Measurements from ENCODE around the gene TRMT10C.
A peak's percentile ranks its signal among the peaks of the same experiment; 100 is the strongest.
"Not testable (repeated sequence)": the region's sequence is repeated elsewhere in the genome, so short reads cannot be mapped to it uniquely, and the experiment has no call there.

The TRMT10C gene

DNA sequence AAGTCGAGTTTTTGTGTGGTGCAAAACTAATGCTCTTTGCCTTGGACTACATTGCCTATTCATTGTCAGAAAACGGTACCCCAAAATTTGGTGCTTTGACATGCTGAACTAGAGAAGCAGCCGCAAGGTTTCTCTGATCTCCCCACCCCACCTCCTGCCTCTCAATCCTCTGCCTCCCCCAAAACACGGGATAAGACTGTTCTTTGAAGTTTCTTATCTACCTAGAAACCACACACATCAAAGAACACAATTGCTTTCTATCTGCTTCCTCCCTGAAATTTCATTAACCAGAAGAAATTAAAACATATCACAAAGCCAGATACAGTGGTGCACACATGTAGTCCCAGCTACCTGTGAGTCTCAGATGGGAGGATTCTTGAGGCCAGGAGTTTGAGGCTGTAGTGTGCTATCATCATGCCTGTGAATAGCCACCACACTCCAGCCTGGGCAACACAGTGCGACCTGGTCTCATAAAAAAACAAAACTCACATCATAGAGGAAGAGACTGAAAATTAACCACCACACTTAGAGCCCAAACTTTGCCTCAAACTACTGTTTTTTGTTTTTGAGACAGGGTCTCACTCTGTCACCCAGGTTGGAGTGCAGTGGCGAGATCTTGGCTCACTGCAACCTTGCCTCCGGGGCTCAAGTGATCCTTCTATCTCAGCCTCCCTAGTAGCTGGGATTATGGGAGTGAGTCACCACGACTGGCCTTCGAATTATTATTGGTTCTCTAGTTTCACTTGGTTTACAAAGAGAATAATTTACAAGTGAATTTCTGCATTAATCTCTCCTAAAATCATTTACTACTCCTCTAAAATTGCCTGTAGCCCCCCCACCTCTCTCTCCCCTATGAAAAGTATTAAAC, 9.6 kb downstream of the TRMT10C start:
- H3K9me3 ChIP-seq = no peaks in the 10 kb centered on the region
- H3K27me3 ChIP-seq (ENCODE audit: low read depth) = no peaks in the 10 kb centered on the region
- peak in 1 of 2 experiments; percentile 31 for DNase-seq (ENCODE audit: low spot score in 2 of 2)
- H3K36me3 ChIP-seq (replicated peaks) = peaks cover 6% of the 10 kb centered on the region
- H3K4me3 ChIP-seq = no peak overlapping the region
- peaks cover 18% of the 10 kb centered on the region for H3K4me1 ChIP-seq
- in situ Hi-C loops (cut with MboI; ENCODE audit: low sequenced_read_pairs) = no loop called here

DNA sequence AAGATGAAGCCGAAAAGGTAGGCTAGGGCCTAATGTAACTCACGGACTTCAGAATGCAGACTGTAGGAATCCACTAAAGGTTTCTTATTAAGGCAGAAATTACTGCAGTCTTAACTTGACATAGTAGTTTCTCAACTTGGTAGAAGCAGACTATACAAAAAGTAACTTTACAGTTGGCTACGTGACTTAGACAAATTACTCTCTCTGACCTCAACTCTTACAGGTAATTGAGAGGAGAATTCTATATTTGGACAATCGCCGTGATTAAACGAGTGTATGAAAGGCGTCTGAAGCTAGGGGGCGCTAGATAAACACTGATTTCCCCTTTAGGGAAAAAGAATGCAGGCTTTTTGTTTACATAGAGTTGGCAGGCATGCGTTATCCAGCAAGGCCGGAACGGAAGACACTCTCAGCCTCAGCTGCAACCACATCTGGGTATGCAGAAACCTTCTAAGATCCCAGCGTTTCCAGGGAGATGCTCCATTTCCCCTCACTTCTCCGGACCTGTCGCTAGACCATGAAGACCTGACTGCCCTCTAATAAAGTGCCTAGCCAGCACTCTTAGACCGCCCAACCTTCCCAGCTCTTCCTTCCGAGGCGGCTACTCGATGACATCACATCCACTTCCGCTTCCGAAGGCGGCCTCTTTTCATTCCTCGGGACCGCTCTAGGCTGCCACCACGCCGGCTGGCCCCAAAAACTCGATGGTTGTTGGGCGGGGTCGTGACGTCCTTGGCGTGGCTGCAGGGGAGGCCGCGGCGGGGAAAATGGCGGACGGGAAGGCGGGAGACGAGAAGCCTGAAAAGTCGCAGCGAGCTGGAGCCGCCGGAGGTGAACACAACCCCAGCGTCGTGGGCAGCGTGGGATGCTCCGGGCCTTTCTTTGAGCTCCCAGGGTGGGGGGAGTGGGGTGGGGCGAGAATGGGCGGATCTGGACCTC, 12.1 kb downstream of the TRMT10C start, which contains the start of gene PCNP:
PCNP (plus strand) TSS at position 732 of the 939 bp plus-strand sequence; CDS start at position 768, 36 bp downstream.
- H3K4me1 ChIP-seq = peaks cover 25% of the 10 kb centered on the region
- H3K4me3 ChIP-seq = peak within 1 kb of the TSS; percentile 91
- peak; percentile 96 to 99 for DNase-seq (ENCODE audit: low spot score in 2 of 2)
- H3K27me3 ChIP-seq (ENCODE audit: low read depth) = no peaks in the 10 kb centered on the region
- in situ Hi-C loops (cut with MboI; ENCODE audit: low sequenced_read_pairs) = no loop called here
- H3K36me3 ChIP-seq (replicated peaks) = peaks cover 9% of the 10 kb centered on the region
- H3K9me3 ChIP-seq = no peaks in the 10 kb centered on the region

DNA sequence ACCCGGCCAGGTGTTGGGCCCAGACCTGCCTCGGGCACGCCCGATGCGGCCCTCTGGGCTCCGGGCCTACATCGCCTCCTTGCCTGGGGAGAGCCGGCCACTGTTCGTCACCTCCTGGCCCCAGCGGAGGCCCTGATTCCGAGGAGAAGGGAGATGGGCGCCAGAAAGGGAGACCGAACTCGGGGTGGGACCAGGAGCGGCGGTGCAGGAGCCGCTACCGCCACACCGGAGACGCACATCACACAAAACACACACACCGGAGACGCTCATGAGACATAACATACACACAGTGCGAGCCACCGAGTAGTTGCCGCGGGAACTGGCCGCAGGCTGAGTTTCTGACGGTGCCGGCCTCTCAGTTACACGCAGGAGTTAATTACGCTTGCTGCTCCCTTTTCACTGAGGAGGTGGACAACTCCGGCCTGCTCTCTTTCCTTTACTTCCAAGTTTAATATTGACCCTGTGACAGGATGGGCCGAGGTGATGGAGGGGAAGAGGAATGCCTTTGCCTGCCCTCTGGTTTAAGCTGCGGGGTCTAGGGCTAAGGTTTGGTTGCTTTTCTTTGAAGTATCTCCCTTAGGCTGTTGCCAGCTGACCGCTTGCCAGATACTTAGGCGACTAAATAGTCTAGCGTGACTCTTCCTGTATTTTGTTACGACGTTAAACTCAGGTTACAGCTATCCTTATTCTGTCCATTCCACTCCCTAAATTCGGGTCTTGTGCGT, 12.9 kb downstream of the TRMT10C start:
- peaks cover 11% of the 10 kb centered on the region for H3K36me3 ChIP-seq (replicated peaks)
- peaks cover 25% of the 10 kb centered on the region for H3K4me1 ChIP-seq
- in situ Hi-C loops (cut with MboI; ENCODE audit: low sequenced_read_pairs) = no loop called here
- H3K4me3 ChIP-seq = peak overlapping the region; percentile 91
- DNase-seq (ENCODE audit: low spot score in 2 of 2) = peak; percentile 43 to 51
- H3K9me3 ChIP-seq = no peaks in the 10 kb centered on the region
- no peaks in the 10 kb centered on the region for H3K27me3 ChIP-seq (ENCODE audit: low read depth)

GRCh38 chr3:101577286-101577685, 15.6 kb downstream of the TRMT10C start:
- peaks cover 25% of the 10 kb centered on the region for H3K36me3 ChIP-seq (replicated peaks)
- no peak overlapping the region for H3K4me3 ChIP-seq
- H3K4me1 ChIP-seq = peaks cover 18% of the 10 kb centered on the region
- H3K27me3 ChIP-seq (ENCODE audit: low read depth) = no peaks in the 10 kb centered on the region
- no peak for DNase-seq (ENCODE audit: low spot score in 2 of 2)
- in situ Hi-C loops (cut with MboI; ENCODE audit: low sequenced_read_pairs) = no loop called here
- no peaks in the 10 kb centered on the region for H3K9me3 ChIP-seq

GRCh38 chr3:101588616-101589015, 26.9 kb downstream of the TRMT10C start:
- Histone ChIP-seq H3K27me3 (ENCODE audit: low read depth) (no peaks in the 10 kb centered on the region), H3K4me1 (no peaks in the 10 kb centered on the region), H3K4me3 (no peak overlapping the region), H3K36me3 (replicated peaks) (peaks cover 39% of the 10 kb centered on the region), H3K9me3 (no peaks in the 10 kb centered on the region)
- DNase-seq (ENCODE audit: low spot score in 2 of 2) = no peak
- in situ Hi-C loops (cut with MboI; ENCODE audit: low sequenced_read_pairs) = no loop called here

- H3K36me3 ChIP-seq (replicated peaks) = peaks cover 45% of the 10 kb centered on the region
- no peak overlapping the region for H3K4me3 ChIP-seq
- H3K4me1 ChIP-seq = no peaks in the 10 kb centered on the region
- in situ Hi-C loops (cut with MboI; ENCODE audit: low sequenced_read_pairs) = no loop called here
- no peaks in the 10 kb centered on the region for H3K27me3 ChIP-seq (ENCODE audit: low read depth)
- no peaks in the 10 kb centered on the region for H3K9me3 ChIP-seq
- no peak for DNase-seq (ENCODE audit: low spot score in 2 of 2)
Measured at GRCh38 chr3:101591071-101591470, 29.4 kb downstream of the TRMT10C start.

- Histone ChIP-seq H3K27me3 (ENCODE audit: low read depth) (no peaks in the 10 kb centered on the region), H3K9me3 (no peaks in the 10 kb centered on the region; the same call in 1 of the 2 replicates), H3K4me1 (no peaks in the 10 kb centered on the region), H3K4me3 (no peak overlapping the region), H3K36me3 (replicated peaks) (no peaks in the 10 kb centered on the region)
- in situ Hi-C loops (cut with MboI; ENCODE audit: low sequenced_read_pairs) = no loop called here
- no peak for DNase-seq (ENCODE audit: low spot score in 2 of 2)
Measured at GRCh38 chr3:101602731-101603130, 41.1 kb downstream of the TRMT10C start.

GRCh38 chr3:101603184-101603583, 41.5 kb downstream of the TRMT10C start:
- DNase-seq (ENCODE audit: low spot score in 2 of 2) = no peak
- Histone ChIP-seq H3K4me3 (no peak overlapping the region), H3K9me3 (no peaks in the 10 kb centered on the region; the same call in 1 of the 2 replicates), H3K4me1 (no peaks in the 10 kb centered on the region), H3K36me3 (replicated peaks) (no peaks in the 10 kb centered on the region), H3K27me3 (ENCODE audit: low read depth) (no peaks in the 10 kb centered on the region)
- in situ Hi-C loops (cut with MboI; ENCODE audit: low sequenced_read_pairs) = no loop called here

DNA sequence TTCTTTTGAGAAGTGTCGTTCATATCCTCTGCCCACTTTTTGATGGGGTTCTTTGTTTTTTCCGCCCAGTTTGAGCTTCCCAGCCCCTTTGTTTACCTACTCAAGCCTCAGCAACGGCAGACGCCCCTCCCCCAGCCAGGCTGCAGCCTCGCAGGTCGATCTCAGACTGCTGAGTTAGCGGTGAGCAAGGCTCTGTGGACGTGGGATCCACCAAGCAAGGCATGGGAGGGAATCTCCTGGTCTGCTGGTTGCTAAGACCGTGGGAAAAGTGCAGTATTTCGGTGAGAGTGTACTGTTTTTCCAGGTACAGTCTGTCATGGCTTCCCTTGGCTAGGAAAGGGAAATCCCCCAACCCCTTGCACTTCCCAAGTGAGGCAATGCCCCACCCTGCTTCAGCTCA, 43.7 kb downstream of the TRMT10C start:
- H3K4me3 ChIP-seq; H3K36me3 ChIP-seq (replicated peaks); H3K27me3 ChIP-seq (ENCODE audit: low read depth); DNase-seq (ENCODE audit: low spot score in 2 of 2); H3K9me3 ChIP-seq; H3K4me1 ChIP-seq; in situ Hi-C loops (cut with MboI; ENCODE audit: low sequenced_read_pairs): not testable (repeated sequence)

DNA sequence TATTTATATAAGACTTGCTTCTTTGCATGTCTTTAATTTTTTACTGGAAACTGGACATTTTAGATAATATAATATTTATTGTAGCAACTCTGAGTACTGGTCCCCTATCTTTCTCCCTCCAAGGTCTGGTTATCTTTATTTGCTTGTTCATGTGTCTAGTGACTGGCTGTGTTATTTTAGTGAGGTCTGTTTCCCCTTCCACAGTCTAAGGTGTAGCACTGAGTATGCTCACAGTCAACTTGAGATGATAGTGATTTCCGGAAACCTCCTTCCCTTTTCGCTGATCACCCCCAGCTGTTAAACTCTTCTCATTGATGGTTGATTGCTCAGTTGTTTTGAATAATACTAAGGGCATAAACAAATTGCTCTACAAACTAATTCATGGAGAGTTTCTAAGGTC, 49.4 kb downstream of the TRMT10C start:
- Histone ChIP-seq H3K4me1 (no peaks in the 10 kb centered on the region), H3K9me3 (no peaks in the 10 kb centered on the region), H3K27me3 (ENCODE audit: low read depth) (no peaks in the 10 kb centered on the region), H3K4me3 (no peak overlapping the region), H3K36me3 (replicated peaks) (no peaks in the 10 kb centered on the region)
- in situ Hi-C loops (cut with MboI; ENCODE audit: low sequenced_read_pairs) = no loop called here
- no peak for DNase-seq (ENCODE audit: low spot score in 2 of 2)

DNA sequence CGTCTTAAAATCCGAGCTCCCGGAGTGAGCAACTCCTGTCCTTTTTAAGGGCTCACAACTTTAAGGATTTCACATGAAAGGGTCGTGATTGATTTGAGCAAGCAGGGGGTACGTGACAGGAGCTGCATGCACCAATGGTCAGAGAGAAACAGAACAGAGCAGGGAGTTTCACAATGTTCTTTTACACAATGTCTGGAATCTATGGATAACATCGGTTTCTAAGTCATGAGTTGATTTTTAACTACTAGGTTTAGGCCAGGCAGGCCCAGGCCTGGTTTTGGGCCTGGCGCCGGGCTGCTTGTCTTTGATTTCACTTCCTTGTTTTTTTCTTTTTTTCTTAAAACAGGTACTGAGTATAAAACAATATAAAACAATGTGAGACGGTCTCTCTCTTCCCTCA, 51.3 kb downstream of the TRMT10C start:
- DNase-seq (ENCODE audit: low spot score in 2 of 2); H3K4me1 ChIP-seq; H3K27me3 ChIP-seq (ENCODE audit: low read depth); H3K4me3 ChIP-seq; H3K36me3 ChIP-seq (replicated peaks); in situ Hi-C loops (cut with MboI; ENCODE audit: low sequenced_read_pairs); H3K9me3 ChIP-seq: not testable (repeated sequence)

- no peak for DNase-seq (ENCODE audit: low spot score in 2 of 2)
- no peaks in the 10 kb centered on the region for H3K27me3 ChIP-seq (ENCODE audit: low read depth)
- in situ Hi-C loops (cut with MboI; ENCODE audit: low sequenced_read_pairs) = no loop called here
- 0 out of 2 replicates have a peak, but pooled peaks cover 4% of the 10 kb centered on the region for H3K4me1 ChIP-seq
- H3K4me3 ChIP-seq = no peak overlapping the region
- H3K9me3 ChIP-seq = no peaks in the 10 kb centered on the region
- no peaks in the 10 kb centered on the region for H3K36me3 ChIP-seq (replicated peaks)
Measured at GRCh38 chr3:101615525-101615924, 53.9 kb downstream of the TRMT10C start.
